SU-DHL-6 (cell line): ENCODE results near the gene OSBPL6.

Experiments
- H2AFZ ChIP-seq: fragments of 200-600 bp; sonication (generic); 2 replicates; pipeline ENCODE4 v1.6.1; 2014; ENCODE audit warnings: low read depth, mild to moderate bottlenecking, moderate library complexity, mixed read lengths, antibody characterized with exemption, low read length; ENCODE audit not compliant: severe bottlenecking
- H3F3A ChIP-seq: fragments of 200-600 bp; shearing (Covaris generic); 2 replicates; pipeline ENCODE4 v1.6.0; 2016; ENCODE audit warnings: antibody characterized with exemption, mild to moderate bottlenecking; ENCODE audit not compliant: insufficient read depth
- H3K27ac ChIP-seq: fragments of 200-600 bp; sonication (generic); 2 replicates; pipeline ENCODE4 v1.5.1; 2016; ENCODE audit warnings: low read depth, mild to moderate bottlenecking, low read length, moderate library complexity, mixed read lengths
- H3K27me3 ChIP-seq: fragments of 200-600 bp; sonication (generic), shearing (Covaris generic); 2 replicates; pipeline ENCODE4 v1.6.0; 2014; ENCODE audit warnings: mild to moderate bottlenecking, low read length
- H3K36me3 ChIP-seq: fragments of 200-600 bp; sonication (generic); 2 replicates; pipeline ENCODE4 v1.6.1; 2014; ENCODE audit warnings: mild to moderate bottlenecking, low read length, mixed read lengths
- H3K4me2 ChIP-seq: fragments of 300-600, 200-600 bp; shearing (Covaris generic), sonication (generic); 2 replicates; pipeline ENCODE4 v1.6.0; 2014; ENCODE audit warnings: low read length, low read depth, mild to moderate bottlenecking; ENCODE audit not compliant: poor library complexity, severe bottlenecking
- H3K4me3 ChIP-seq: fragments of 200-600 bp; sonication (generic); 2 replicates; pipeline ENCODE4 v1.5.1; 2014; ENCODE audit warnings: antibody characterized with exemption, low read length, mild to moderate bottlenecking, mixed read lengths; ENCODE audit not compliant: insufficient read depth, poor library complexity, severe bottlenecking
- H3K79me2 ChIP-seq: fragments of 200-600 bp; sonication (generic); 2 replicates; pipeline ENCODE4 v1.6.1; 2014; ENCODE audit warnings: mild to moderate bottlenecking, low read length, moderate library complexity; ENCODE audit not compliant: insufficient read depth
- H3K9ac ChIP-seq: fragments of 200-600 bp; sonication (generic); 2 replicates; pipeline ENCODE4 v1.7.0; 2014; ENCODE audit warnings: mild to moderate bottlenecking, low read length
- H3K9me2 ChIP-seq: fragments of 200-600 bp; sonication (generic); replicated peaks from 2 replicates; pipeline ENCODE4 v1.6.1; 2014; ENCODE audit warnings: low read length; ENCODE audit not compliant: insufficient read depth
- H3K9me3 ChIP-seq: fragments of 200-600 bp; sonication (generic); 2 replicates; pipeline ENCODE4 v1.6.1; 2014; ENCODE audit warnings: low read length, mixed read lengths; ENCODE audit not compliant: insufficient read depth
- H4K20me1 ChIP-seq: fragments of 200-600 bp; sonication (generic); 2 replicates; pipeline ENCODE4 v1.6.1; 2014; ENCODE audit warnings: low read depth, mild to moderate bottlenecking, antibody characterized with exemption, low read length, moderate library complexity, mixed read lengths
- EZH2phosphoT487 ChIP-seq: fragments of 200-600 bp; sonication (generic), shearing (Covaris generic); conservative IDR thresholded peaks from 2 replicates; pipeline ENCODE4 v1.6.1; 2018; ENCODE audit warnings: mild to moderate bottlenecking, antibody characterized with exemption, low read length, moderate library complexity, mixed read lengths
- TF ChIP-seq, protein P1 (sequence below): fragments of 200-600 bp; sonication (generic); IDR thresholded peaks from one replicate; pipeline ENCODE4 v1.5.1; 2017; ENCODE audit warnings: antibody characterized with exemption, mild to moderate bottlenecking, low read length, moderate library complexity; ENCODE audit not compliant: insufficient read depth, poor library complexity, severe bottlenecking

Gene OSBPL6

GRCh38 chr2:178386986-178387597 is 192.8 kb downstream of the OSBPL6 start:
- Histone ChIP-seq H3K9me2 (no peaks in the 10 kb centered on the region), H3K9me3 (no peaks in the 10 kb centered on the region), H3K4me3 (no peak overlapping the region), H3K4me2 (no peak overlapping the region), H3K9ac (no peak overlapping the region), H3K79me2 (no peaks in the 10 kb centered on the region), H3K27me3 (no peaks in the 10 kb centered on the region), H4K20me1 (0 out of 2 replicates have a peak, but pooled peaks cover 3% of the 10 kb centered on the region), H2AFZ (no peak overlapping the region), H3K36me3 (no peaks in the 10 kb centered on the region), H3K27ac (no peak overlapping the region), H3F3A (no peaks in the 10 kb centered on the region)
- TF ChIP-seq EZH2phosphoT487: no peak
- TF ChIP-seq, protein P1, sequence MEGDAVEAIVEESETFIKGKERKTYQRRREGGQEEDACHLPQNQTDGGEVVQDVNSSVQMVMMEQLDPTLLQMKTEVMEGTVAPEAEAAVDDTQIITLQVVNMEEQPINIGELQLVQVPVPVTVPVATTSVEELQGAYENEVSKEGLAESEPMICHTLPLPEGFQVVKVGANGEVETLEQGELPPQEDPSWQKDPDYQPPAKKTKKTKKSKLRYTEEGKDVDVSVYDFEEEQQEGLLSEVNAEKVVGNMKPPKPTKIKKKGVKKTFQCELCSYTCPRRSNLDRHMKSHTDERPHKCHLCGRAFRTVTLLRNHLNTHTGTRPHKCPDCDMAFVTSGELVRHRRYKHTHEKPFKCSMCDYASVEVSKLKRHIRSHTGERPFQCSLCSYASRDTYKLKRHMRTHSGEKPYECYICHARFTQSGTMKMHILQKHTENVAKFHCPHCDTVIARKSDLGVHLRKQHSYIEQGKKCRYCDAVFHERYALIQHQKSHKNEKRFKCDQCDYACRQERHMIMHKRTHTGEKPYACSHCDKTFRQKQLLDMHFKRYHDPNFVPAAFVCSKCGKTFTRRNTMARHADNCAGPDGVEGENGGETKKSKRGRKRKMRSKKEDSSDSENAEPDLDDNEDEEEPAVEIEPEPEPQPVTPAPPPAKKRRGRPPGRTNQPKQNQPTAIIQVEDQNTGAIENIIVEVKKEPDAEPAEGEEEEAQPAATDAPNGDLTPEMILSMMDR: no peak

GRCh38 chr2:178388287-178388686 is 194.0 kb downstream of the OSBPL6 start:
- no peaks in the 10 kb centered on the region for H3K27me3 ChIP-seq
- no peak overlapping the region for H2AFZ ChIP-seq
- no peaks in the 10 kb centered on the region for H3F3A ChIP-seq
- no peaks in the 10 kb centered on the region for H3K9me2 ChIP-seq
- 0 out of 2 replicates have a peak, but pooled peaks cover 3% of the 10 kb centered on the region for H4K20me1 ChIP-seq
- H3K27ac ChIP-seq: no peak overlapping the region
- H3K4me2 ChIP-seq: no peak overlapping the region
- H3K9ac ChIP-seq: no peak overlapping the region
- H3K9me3 ChIP-seq: no peaks in the 10 kb centered on the region
- no peaks in the 10 kb centered on the region for H3K36me3 ChIP-seq
- TF ChIP-seq EZH2phosphoT487: no peak
- TF ChIP-seq, protein P1: no peak
- H3K79me2 ChIP-seq: no peaks in the 10 kb centered on the region
- no peak overlapping the region for H3K4me3 ChIP-seq

DNA sequence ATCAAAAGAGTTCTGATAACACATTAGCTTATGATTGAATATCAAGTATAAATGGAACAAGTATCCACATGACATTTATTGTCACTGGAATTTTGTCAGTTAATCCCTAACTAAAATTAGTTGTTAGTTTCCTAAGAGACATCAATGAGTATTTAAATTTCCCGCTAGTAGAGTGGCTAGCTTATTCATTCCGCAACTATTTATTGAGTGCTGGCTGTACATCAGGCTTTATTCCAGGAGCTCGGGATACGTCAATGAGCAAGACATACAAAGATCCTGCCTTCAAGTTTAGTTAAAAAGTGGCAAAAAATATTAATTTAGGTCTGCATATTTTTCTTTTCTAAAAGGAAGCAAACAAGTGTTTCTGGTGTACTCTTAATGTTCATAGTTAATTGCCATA is 197.4 kb downstream of the OSBPL6 start:
- no peak overlapping the region for H3K27ac ChIP-seq
- no peak overlapping the region for H3K4me3 ChIP-seq
- no peak overlapping the region for H3K4me2 ChIP-seq
- no peak overlapping the region for H2AFZ ChIP-seq
- H3F3A ChIP-seq: no peaks in the 10 kb centered on the region
- H3K36me3 ChIP-seq: no peaks in the 10 kb centered on the region
- no peaks in the 10 kb centered on the region for H3K9me2 ChIP-seq
- no peaks in the 10 kb centered on the region for H3K79me2 ChIP-seq
- H3K9ac ChIP-seq: no peak overlapping the region
- H4K20me1 ChIP-seq: 0 out of 2 replicates have a peak, but pooled peaks cover 3% of the 10 kb centered on the region
- H3K27me3 ChIP-seq: no peaks in the 10 kb centered on the region
- TF ChIP-seq, protein P1: no peak
- no peaks in the 10 kb centered on the region for H3K9me3 ChIP-seq
